Colonic mucosa (tissue), 4 donors: ENCODE data around the gene APOL2. TPM values are rescaled to one million over a fixed set of nuclear protein-coding genes. Genes with fewer than 3 reads are reported as not detected.
"Not testable (repeated sequence)": the region's sequence is repeated elsewhere in the genome, so short reads cannot be mapped to it uniquely, and the experiment has no call there.

Experiments
- DNase-seq: peaks from one replicate; pipeline ENCODE4 v3.0.0-alpha.2; 2020
- H3K27ac ChIP-seq: fragments of 200-600 bp; one replicate; pipeline ENCODE4 v1.8.0; 2021
- H3K27me3 ChIP-seq: fragments of 200-600 bp; one replicate; pipeline ENCODE4 v1.8.0; 2021
- H3K36me3 ChIP-seq: fragments of 200-600 bp; one replicate; pipeline ENCODE4 v1.8.0; 2021
- H3K4me1 ChIP-seq: fragments of 200-600 bp; one replicate; pipeline ENCODE4 v1.8.0; 2021; ENCODE audit warnings: mild to moderate bottlenecking
- H3K4me3 ChIP-seq: fragments of 200-600 bp; one replicate; pipeline ENCODE4 v1.8.0; 2021
- H3K9ac ChIP-seq, 2 donors: one replicate each; pipeline ENCODE4 v1.7.0; 2013; ENCODE audit warnings: control low read depth in 2 of 2, low read depth in 2 of 2, low read length in 2 of 2
- H3K9me3 ChIP-seq: fragments of 200-600 bp; one replicate; pipeline ENCODE4 v1.8.0; 2021
- intact Hi-C: fragments of 100-400 bp; cut with DNase I; formaldehyde crosslinking; loops from one replicate; pipeline ENCODE4 v1.14.1; 2022
- total RNA-seq, 2 donors: library from RNA; stranded (reverse); fragmentation: NEBNext Ultra II Directional in 1 of 2; extraction: Animal tissue kit (Norgen Biotek cat#: 25700) in 1 of 2; gene quantifications; one replicate each; pipeline ENCODE4 v1.2.1, GENCODE V29; 2021
- TF ChIP-seq, protein P1 (sequence below): fragments of 200-600 bp; IDR thresholded peaks from one replicate; pipeline ENCODE4 v1.8.0; 2022; ENCODE audit warnings: antibody characterized with exemption, mild to moderate bottlenecking
- donor health status: healthy.
- donor health status: DM: no; HTN: no; CAD: no.
- donor health status: DM: no; HTN: no; CAD: no.

Gene APOL2
- total RNA-seq, 2 donors from 2014 or later: 27.5 to 29.4 TPM

- Histone ChIP-seq H3K4me3 (no peak overlapping the region), H3K9ac (no peak overlapping the region), H3K4me1 (no peaks in the 10 kb centered on the region), H3K27me3 (no peaks in the 10 kb centered on the region), H3K27ac (no peak overlapping the region), H3K36me3 (no peaks in the 10 kb centered on the region), H3K9me3 (no peaks in the 10 kb centered on the region)
- intact Hi-C loops: no loop called here
- DNase-seq: no peak
- TF ChIP-seq, protein P1, sequence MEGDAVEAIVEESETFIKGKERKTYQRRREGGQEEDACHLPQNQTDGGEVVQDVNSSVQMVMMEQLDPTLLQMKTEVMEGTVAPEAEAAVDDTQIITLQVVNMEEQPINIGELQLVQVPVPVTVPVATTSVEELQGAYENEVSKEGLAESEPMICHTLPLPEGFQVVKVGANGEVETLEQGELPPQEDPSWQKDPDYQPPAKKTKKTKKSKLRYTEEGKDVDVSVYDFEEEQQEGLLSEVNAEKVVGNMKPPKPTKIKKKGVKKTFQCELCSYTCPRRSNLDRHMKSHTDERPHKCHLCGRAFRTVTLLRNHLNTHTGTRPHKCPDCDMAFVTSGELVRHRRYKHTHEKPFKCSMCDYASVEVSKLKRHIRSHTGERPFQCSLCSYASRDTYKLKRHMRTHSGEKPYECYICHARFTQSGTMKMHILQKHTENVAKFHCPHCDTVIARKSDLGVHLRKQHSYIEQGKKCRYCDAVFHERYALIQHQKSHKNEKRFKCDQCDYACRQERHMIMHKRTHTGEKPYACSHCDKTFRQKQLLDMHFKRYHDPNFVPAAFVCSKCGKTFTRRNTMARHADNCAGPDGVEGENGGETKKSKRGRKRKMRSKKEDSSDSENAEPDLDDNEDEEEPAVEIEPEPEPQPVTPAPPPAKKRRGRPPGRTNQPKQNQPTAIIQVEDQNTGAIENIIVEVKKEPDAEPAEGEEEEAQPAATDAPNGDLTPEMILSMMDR: no peak
These were observed 28.7 kb upstream of the APOL2 start for GRCh38 chr22:36267896-36268485.

DNA sequence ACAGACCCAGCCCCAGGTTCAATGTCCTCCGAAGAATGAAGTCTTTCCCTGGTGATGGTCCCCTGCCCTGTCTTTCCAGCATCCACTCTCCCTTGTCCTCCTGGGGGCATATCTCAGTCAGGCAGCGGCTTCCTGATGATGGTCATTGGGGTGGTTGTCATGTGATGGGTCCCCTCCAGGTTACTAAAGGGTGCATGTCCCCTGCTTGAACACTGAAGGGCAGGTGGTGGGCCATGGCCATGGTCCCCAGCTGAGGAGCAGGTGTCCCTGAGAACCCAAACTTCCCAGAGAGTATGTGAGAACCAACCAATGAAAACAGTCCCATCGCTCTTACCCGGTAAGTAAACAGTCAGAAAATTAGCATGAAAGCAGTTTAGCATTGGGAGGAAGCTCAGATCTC lies 27.7 kb upstream of the APOL2 start:
- Histone ChIP-seq H3K27me3 (no peaks in the 10 kb centered on the region), H3K9me3 (no peaks in the 10 kb centered on the region), H3K4me1 (no peaks in the 10 kb centered on the region), H3K27ac (no peak overlapping the region), H3K36me3 (no peaks in the 10 kb centered on the region), H3K4me3 (no peak overlapping the region), H3K9ac (no peak overlapping the region)
- no peak for DNase-seq
- TF ChIP-seq, protein P1: no peak
- intact Hi-C loops: no loop called here

DNA sequence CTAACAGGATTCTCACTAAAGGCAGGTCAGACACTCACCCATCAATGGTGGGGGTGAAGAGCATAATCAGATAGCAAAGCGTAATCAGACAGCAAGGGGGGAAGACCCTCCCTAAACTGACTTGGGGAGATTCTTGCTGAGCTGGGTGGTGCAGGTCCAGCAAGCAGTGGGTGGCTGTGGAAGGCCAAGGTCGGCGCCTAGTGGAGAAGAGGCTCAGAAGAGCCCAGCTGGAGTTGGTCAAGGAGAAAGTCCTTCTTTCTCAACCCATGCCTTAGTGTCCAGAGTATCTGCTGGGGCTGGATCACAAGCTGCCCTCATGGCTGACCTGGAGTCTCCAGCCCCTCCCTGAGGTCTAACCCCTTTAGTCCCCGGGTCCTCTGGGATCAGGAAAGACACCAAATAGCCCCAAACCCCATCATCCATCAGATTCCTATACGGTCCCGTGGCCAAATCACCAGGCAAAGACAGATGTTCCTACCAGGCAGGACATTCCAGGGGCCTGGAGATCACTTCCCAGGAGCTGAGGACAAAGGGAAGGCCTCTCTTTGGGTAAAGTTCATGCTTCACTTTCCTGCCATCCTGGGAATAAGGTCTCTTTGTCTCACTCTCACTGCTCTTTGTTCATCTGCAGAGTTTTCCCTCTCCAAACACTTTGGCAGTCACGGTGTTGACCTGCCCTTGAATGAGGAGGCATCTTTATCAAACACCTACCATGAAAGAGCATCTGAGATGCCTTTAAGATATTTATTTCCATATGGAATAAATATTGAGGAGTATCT lies 24.7 kb upstream of the APOL2 start:
- H3K4me3 ChIP-seq, intact Hi-C loops, H3K4me1 ChIP-seq, H3K36me3 ChIP-seq, DNase-seq, H3K9me3 ChIP-seq, H3K9ac ChIP-seq, H3K27me3 ChIP-seq, H3K27ac ChIP-seq: not testable (repeated sequence)

- H3K36me3 ChIP-seq, DNase-seq, H3K4me1 ChIP-seq: not testable (repeated sequence)
These were observed 23.9 kb upstream of the APOL2 start for GRCh38 chr22:36263216-36263673.

DNA sequence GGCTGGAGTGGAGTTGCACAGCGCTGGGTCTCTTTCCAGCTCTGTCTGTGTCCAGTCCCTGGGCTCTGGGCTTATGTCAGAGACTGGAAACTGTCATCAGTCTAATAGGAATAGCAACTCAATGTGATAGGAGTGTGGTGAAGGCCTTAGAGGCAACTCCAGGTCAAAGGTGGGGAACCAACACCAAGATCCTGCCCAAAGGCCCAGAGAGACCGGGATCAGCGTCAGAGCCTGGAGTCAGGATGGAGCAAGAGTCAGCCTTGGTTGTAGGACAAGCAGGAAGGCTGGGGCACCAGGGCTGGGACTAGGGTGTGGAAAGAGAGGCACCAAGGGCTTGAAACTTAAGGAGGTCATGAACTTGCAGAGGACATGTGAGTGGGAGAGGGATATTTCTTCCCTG lies 23.0 kb upstream of the APOL2 start:
- H3K4me3 ChIP-seq, H3K27me3 ChIP-seq, DNase-seq, H3K9me3 ChIP-seq, H3K9ac ChIP-seq, intact Hi-C loops, H3K27ac ChIP-seq, H3K4me1 ChIP-seq, H3K36me3 ChIP-seq: not testable (repeated sequence)

More at GRCh38 chr22:36263216-36263673, 23.9 kb upstream of the APOL2 start:
- H3K27ac ChIP-seq, H3K27me3 ChIP-seq, H3K9me3 ChIP-seq, H3K9ac ChIP-seq, H3K4me3 ChIP-seq, intact Hi-C loops: not testable (repeated sequence)

GRCh38 chr22:36261675-36262074 lies 22.3 kb upstream of the APOL2 start:
- H3K4me1 ChIP-seq, H3K9me3 ChIP-seq, intact Hi-C loops, H3K27ac ChIP-seq, H3K27me3 ChIP-seq, H3K36me3 ChIP-seq, H3K9ac ChIP-seq, H3K4me3 ChIP-seq, DNase-seq: not testable (repeated sequence)

DNA sequence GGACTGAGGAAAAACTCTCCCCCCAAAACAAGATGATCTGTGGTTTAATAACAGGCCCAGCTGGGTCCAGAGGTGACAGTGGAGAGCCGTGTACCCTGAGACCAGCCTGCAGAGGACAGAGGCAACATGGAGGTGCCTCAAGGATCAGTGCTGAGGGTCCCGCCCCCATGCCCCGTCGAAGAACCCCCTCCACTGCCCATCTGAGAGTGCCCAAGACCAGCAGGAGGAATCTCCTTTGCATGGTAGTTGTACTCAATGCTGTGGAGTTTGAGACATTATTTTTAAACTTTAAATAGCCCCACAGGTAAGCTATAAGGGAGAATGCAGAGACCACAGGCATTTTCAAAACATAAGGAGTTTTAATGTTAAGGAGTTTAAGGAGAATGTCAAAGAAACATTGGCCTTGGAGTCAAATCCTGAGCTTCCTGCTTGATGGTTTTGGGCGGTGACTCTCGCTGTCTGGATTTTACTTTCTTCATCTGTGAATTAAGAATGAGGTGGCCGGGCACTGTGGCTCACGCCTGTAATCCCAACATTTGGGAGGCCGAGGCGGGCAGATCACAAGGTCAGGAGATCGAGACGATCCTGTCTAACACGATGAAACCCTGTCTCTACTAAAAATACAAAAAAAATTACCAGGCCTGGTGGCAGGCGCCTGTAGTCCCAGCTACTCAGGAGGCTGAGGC lies 20.4 kb upstream of the APOL2 start:
- intact Hi-C loops: no loop called here
- H3K9ac ChIP-seq: no peak overlapping the region
- TF ChIP-seq, protein P1: no peak
- no peak overlapping the region for H3K4me3 ChIP-seq
- no peaks in the 10 kb centered on the region for H3K9me3 ChIP-seq
- no peaks in the 10 kb centered on the region for H3K27me3 ChIP-seq
- peaks cover 3% of the 10 kb centered on the region for H3K36me3 ChIP-seq
- H3K4me1 ChIP-seq: peaks cover 5% of the 10 kb centered on the region
- DNase-seq: no peak
- H3K27ac ChIP-seq: no peak overlapping the region
